ENCODE data around the gene LMAN2L.

DNA sequence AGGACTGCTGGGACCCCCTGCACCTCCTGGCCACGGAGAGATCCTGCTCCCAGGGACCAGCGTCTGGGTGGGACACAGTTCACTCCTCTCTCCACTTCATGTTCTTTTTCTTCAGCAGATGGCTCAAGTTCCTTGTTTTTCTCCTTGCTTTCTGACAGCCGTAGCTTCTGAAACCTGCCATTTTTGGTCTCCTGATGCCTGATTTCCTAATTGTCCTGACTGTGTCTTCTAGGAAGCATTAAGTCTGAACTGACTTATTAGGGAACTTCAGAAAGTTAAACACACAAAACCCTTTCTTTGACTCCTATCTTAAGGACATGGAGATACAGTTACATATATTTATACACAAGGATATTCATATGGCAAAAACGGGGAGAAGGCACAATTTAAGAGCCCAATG is 43.5 kb upstream of the LMAN2L start:
- TF ChIP-seq, protein P1, sequence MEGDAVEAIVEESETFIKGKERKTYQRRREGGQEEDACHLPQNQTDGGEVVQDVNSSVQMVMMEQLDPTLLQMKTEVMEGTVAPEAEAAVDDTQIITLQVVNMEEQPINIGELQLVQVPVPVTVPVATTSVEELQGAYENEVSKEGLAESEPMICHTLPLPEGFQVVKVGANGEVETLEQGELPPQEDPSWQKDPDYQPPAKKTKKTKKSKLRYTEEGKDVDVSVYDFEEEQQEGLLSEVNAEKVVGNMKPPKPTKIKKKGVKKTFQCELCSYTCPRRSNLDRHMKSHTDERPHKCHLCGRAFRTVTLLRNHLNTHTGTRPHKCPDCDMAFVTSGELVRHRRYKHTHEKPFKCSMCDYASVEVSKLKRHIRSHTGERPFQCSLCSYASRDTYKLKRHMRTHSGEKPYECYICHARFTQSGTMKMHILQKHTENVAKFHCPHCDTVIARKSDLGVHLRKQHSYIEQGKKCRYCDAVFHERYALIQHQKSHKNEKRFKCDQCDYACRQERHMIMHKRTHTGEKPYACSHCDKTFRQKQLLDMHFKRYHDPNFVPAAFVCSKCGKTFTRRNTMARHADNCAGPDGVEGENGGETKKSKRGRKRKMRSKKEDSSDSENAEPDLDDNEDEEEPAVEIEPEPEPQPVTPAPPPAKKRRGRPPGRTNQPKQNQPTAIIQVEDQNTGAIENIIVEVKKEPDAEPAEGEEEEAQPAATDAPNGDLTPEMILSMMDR (conservative IDR thresholded peaks at IDR 0.05): no peak
- no peak for TF ChIP-seq EZH2 (IDR thresholded peaks at IDR 0.05; ENCODE audit: low read depth)
